HFF-Myc (cell line): ENCODE data around the gene DVL2.
"Not testable (repeated sequence)": the region's sequence is repeated elsewhere in the genome, so short reads cannot be mapped to it uniquely, and the experiment has no call there.

Experiments
- DNase-seq: peaks from one replicate; pipeline ENCODE4 v3.0.0-alpha.2; 2011; ENCODE audit warnings: low read depth; ENCODE audit errors: extremely low read depth
- H3K4me3 ChIP-seq: replicated peaks from 2 replicates; pipeline ENCODE4 v1.5.1; 2011; ENCODE audit warnings: low read depth, mild to moderate bottlenecking, control low read depth, low read length
- CTCF ChIP-seq: IDR thresholded peaks from 2 replicates; pipeline ENCODE4 v1.5.1; 2012; ENCODE audit warnings: mild to moderate bottlenecking, low read depth, low read length, control low read depth; ENCODE audit errors: missing control alignments

Gene DVL2

GRCh38 chr17:7184647-7185046 is 49.7 kb downstream of the DVL2 start:
- no peak overlapping the region for H3K4me3 ChIP-seq
- DNase-seq: no peak
- no peak for TF ChIP-seq CTCF

- TF ChIP-seq CTCF: no peak
- no peak for DNase-seq
- H3K4me3 ChIP-seq: no peak overlapping the region
These were observed 50.2 kb downstream of the DVL2 start for GRCh38 chr17:7184091-7184488.

GRCh38 chr17:7183433-7184090 is 50.8 kb downstream of the DVL2 start:
- TF ChIP-seq CTCF: no peak
- DNase-seq: no peak
- H3K4me3 ChIP-seq: no peak overlapping the region

DNA sequence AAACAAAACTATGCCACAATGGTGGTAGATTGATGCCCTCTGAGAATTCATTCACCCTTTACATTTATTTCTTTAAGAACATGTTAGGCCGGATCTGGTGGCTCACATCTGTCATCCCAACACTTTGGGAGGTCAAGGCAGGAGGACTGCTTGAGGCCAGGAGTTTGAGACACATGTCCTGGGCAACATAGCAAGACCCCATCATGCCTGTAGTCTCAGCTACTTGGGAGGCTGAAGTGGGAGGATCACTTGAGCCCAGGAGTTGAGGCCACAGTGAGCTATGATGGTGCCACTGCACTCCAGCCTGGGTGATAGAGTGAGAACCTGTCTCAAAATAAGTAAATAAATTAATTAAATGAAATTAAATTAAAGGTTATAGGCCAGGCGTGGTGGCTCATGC is 52.2 kb downstream of the DVL2 start:
- H3K4me3 ChIP-seq, DNase-seq: not testable (repeated sequence)

DNA sequence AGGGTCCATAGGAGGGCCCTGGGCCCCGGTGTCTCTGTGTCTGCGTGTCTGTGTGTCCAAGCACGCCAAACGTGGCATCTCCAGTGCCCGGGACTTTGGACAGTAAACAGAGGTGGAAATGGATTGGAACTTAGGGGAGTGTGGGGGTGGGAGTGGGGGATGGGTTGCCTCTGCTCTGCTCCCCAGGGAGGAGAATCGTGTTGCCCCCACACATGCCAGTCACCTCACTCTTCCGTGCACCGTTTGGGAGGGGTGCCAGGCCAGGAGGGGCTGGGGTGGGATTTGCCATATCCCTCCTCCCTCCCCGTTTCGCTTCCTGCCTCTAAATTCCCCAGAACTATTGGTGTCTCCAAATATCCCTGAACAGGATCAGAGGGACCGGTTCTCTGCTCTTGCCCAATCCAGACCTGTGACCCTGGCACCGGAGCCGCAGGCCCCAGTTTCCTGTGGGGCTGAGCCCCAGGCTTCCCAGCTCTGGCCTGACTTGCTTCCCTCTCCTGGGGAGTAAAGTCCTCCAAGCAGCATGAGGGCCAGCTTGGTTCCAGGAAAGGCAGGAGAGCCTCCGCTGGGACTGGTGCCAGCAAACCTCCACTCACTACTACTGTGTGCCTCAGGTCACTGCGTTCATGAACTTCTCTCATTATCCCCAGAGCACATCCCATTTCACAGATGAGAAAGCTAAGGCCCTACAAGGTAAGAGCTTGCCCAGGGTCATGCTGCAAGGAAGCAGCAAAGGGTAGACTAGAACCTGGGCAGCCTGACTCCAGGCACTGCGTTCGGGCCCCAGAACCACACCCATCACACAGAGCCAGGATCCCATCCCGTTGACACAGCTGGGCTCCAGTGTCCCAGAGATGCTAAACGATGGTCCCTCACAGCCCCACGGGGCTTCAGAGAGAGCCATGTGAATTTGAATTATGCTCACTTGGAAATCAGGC is 54.7 kb downstream of the DVL2 start, which contains the start of gene ASGR1:
Gene ASGR1, minus strand, starts transcription at position 54 of the 938 bp plus-strand sequence. CDS start 807 bp downstream, outside the sequence.
- no peak within 1 kb of the TSS for H3K4me3 ChIP-seq
- TF ChIP-seq CTCF: no peak
- DNase-seq: no peak

- no peak for DNase-seq
- no peak overlapping the region for H3K4me3 ChIP-seq
- no peak for TF ChIP-seq CTCF
These were observed 55.4 kb downstream of the DVL2 start for GRCh38 chr17:7178973-7179316.

GRCh38 chr17:7177954-7178477 is 56.3 kb downstream of the DVL2 start:
- peak overlapping the region; percentile 40 for H3K4me3 ChIP-seq
- TF ChIP-seq CTCF: no peak
- DNase-seq: no peak
